Measurements from ENCODE around the gene HYAL1. TPM values are rescaled to one million over a fixed set of nuclear protein-coding genes. Genes with fewer than 3 reads are reported as not detected.
A peak's percentile ranks its signal among the peaks of the same experiment; 100 is the strongest.

The HYAL1 gene
- total RNA-seq, 1 donor from 2014 or later = 1.1 TPM

DNA sequence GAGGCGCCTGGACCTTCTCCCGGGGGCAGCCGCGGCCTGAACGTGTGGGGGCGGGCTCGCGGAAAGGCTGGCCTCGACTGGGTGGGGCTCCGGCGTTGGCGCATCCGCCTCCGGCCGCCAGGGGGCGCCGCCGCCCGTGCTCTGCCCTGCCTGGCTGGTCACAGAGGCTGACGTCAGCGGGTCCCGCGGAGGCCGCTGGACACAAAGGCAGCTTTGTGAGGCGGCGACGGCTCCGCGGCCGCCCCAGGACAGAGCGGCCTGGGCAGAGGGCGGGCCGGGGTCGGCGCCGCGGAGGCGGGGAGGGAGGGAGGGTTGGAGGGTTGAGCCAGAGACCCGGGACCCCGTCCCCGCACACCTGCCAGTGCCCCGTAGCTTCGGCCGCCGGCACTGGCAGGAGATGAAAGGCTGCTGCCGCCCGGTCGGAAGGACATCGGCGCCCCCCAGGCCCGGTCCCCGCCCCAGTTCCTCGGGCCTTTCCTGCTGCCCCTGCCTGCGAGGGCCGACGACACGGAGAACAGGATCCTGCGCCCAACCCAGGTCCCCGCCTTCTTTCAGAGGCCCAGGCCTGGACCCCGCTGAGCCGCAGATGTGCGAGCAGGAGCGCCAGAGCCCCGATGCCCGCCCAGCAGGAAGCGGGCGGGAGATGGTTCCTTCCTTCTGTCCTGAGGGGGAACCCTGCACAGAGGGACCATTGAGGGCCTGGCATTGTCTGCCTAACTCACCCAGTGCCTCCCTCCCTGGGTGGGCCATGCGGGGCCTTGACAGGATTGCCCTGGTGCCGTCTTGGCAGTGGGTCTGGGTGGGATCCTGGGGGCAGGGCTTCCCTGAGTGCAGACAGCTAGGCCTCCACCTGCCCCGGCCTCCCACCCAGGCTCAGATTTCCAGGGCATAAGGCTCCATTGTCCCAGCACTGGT, 43.1 kb downstream of the HYAL1 start:
- DNase-seq = peak; percentile 91

DNA sequence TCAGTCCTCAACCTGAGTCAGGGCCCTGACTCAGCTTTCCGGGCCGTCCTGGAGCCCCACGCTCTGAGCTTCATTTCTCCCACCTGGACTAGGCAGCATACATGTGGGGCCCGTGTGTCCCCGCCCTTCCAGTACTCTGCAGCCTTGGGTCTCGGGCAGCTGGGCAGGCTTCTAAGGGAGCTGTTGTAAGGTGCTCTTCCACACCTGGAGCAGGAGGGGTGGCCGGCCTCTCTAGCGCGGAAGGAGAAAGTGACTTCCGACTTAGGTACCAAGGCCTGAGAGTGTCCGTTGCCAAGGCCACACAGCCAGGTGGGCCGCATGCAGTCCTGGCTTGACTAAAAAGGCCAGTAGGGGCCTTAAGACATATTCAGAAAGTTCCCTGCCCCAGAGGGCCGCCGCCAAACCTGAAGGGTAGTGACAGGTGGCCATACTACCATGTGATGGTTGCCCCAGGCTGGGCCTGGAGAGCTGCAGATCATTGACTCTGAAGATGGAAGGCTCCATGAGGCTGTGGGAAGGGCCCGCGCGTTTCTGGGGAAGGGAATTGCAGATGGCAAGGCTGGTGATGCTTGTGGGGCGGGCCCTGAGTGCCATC, 43.8 kb downstream of the HYAL1 start:
- DNase-seq = no peak

DNA sequence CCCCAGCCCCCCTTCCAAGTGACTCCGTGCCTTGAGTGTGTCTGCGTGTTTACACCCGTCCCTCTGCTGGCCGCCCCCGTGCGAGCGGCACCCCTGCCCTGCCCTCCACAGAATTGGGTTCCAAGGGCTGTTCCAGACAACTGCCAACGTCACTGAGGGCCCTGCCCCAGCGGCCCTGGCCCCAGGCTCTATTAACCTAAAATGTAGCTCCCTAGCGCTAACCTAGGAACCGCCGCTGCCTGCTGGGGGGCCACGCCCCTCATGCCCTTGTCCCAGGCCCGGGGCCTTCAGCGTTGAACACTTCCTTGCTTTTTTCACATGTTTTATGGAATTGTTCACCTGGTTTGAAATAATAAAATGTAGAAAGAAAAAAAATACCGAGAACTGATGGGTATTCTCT, 44.4 kb downstream of the HYAL1 start:
- DNase-seq = no peak

DNA sequence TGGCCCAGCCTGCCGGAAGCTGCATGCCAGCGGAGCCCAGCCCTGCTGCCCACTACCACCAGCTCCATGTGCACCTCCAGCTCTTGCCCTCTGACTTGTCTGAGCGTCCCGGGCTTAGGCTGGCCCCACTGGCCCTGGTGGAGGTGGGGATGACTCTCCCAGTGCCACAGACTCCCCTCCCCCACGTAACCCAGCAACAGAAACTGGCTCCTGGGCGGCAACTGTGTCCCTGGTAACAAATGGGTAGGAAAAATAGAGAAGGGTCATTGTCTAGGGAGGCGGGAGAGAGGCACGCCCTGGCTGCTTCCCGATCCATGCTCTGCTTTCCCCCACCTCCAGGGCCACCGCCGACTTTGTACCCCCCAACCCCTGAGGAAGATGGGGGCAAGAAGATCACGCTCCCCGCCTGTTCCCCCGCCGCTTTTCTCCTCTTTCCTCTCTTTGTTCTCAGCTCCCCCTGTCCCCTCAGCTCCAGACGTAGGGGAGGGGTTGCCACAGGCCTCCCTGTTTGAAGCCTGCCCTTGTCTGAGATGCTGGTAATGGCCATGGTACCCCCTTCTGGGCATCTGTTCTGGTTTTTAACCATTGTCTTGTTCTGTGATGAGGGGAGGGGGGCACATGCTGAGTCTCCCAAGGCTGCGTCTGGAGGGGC, 45.2 kb downstream of the HYAL1 start:
- DNase-seq = no peak

DNA sequence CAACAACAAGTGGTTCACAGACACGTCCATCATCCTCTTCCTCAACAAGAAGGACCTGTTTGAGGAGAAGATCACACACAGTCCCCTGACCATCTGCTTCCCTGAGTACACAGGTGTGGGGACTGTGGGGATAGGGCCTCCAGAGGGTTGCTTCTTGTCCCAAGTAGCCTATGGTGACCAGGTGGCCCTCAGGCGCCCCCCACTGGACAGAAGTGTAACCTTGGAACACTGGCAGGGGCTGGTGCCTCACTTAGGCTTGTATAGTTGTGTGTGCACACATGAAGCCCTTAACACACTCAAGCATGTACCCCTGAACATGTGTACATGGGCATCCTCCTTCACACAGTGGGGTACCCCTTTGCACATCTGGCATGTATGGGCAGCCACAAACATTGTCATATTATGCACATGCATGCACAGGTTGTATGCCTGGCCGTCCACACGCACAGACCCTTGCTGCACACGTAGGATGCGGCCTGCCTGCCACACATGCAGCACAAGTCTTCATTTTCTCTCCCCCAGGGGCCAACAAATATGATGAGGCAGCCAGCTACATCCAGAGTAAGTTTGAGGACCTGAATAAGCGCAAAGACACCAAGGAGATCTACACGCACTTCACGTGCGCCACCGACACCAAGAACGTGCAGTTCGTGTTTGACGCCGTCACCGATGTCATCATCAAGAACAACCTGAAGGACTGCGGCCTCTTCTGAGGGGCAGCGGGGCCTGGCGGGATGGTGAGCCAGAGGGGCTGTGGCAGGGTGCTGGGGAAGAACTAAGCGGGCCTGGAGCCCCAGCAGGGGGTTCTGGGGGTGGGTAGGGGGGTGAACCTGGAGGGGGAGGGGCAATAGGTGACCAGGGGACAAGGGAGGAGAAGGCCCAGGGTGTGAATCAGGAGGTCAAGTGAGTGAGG, 46.1 kb downstream of the HYAL1 start:
- no peak for DNase-seq

DNA sequence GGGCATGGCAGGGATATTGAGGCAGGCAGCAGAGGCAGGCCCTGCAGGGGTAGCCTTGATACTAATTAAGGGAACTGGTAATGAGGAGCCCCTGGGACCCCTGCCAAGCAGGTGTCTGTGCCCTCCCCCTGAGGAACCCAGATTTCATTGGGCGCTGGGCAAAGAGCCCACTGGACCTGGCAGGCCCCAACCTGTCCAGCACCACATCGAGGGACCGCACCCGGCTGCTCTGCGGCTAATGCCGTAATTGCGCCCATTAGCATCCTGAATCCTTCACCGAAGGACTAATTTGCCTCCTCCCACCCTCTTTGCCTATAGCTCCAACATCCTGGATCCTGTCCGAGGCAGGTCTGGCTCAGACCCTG, 48.1 kb downstream of the HYAL1 start:
- DNase-seq = no peak

DNA sequence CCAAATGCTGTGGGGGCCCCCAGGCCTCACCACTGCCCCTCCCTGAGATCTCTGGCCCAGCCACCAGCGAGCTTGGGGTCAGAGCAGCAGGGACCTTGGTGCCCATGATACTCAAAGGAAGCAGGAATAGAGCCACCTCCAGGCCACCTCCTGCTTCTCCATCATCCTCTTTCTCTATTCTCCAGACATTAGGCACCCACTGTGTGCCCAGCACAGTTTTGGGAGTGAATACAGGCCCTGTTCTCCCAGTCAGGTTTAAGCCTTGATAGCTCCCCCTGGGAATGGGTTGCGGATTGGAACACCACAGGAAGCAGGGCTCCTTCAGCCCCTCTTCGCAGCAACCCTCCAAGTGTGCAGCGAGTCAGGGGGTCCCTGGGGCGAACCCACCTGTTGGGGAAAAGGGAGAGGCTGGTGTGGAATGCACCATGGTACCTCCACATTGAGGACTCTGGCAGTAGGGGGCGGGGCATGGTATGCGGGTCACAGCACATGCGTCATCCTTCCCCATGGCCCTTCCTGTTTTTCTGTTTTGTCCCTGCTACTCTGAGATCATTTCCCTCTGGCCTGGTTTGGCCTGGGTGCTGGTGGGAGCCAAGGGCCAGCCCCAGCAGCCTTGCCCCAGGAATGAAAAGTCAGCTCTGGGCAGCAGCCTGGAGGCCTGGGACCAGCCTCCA, 48.7 kb downstream of the HYAL1 start:
- DNase-seq = peak; percentile 22

DNA sequence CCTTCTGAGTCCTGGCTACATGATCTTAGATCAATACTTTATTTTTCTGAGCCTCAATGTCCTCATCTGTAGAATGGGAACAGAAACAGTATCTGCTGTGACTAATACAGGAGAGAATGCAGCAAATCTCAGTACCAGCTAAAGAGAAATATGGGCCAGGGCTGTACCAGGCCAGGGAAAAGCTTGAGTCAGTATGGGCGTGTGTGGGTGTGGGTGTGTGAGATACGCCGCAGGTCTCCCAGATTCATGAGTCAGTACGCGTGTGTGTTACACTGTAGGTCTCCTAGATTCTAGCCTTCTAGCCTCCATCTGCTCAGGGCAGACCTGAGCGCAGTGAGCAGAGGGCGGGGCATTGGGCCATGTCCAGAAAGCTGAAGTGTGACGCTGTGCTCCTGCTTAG, 52.2 kb downstream of the HYAL1 start:
- no peak for DNase-seq

DNA sequence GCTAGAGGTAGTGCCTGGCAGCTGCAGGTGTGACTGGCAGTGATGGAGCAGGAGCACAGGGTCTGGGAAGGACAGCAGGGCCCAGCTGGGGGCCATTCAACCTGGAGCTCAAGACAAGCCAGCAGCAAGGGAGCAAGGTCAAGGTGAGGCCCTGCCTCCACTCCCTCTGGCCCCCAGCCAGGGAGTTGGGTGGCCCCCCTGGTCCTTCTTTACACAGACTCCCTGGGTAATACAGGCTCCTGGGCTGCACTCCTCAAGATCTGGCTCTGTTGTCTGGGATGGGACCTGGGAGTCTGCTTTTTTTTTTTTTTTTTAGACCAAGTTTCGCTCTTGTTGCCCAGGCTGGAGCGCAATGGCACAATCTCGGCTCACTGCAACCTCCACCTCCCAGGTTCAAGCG, 52.9 kb downstream of the HYAL1 start:
- no peak for DNase-seq

Other genes starting within 250 kb of the HYAL1 start
- gene RBM5, start 214.7 kb downstream of the HYAL1 start, total RNA-seq = 247 TPM
- 23.3 TPM for gene SEMA3F, start 148.2 kb downstream of the HYAL1 start, total RNA-seq
- gene GNAT1, start 112.0 kb downstream of the HYAL1 start, total RNA-seq = 0.20 TPM
- 0.79 TPM for gene SLC38A3, start 98.3 kb downstream of the HYAL1 start, total RNA-seq
- 102 TPM for gene GNAI2, start 67.4 kb downstream of the HYAL1 start, total RNA-seq
- gene SEMA3B, start 34.4 kb downstream of the HYAL1 start, total RNA-seq = 21.8 TPM
- gene LSMEM2, start 24.5 kb downstream of the HYAL1 start, total RNA-seq = 2.7 TPM
- gene IFRD2, start 11.1 kb downstream of the HYAL1 start, total RNA-seq = 32.7 TPM
- 2.7 TPM for gene HYAL3, start 4.2 kb downstream of the HYAL1 start, total RNA-seq
- gene NAA80, start 4.2 kb downstream of the HYAL1 start, total RNA-seq = 2.2 TPM
- 28.6 TPM for gene HYAL2, start 19.2 kb upstream of the HYAL1 start, total RNA-seq
- 5.8 TPM for gene TUSC2, start 24.6 kb upstream of the HYAL1 start, total RNA-seq
- gene RASSF1, start 37.3 kb upstream of the HYAL1 start, total RNA-seq = 28.6 TPM
- 0.89 TPM for gene ZMYND10, start 42.2 kb upstream of the HYAL1 start, total RNA-seq
- 13.6 TPM for gene NPRL2, start 47.2 kb upstream of the HYAL1 start, total RNA-seq
- 12.2 TPM for gene CYB561D2, start 47.3 kb upstream of the HYAL1 start, total RNA-seq
- 18.9 TPM for gene TMEM115, start 55.9 kb upstream of the HYAL1 start, total RNA-seq
- 1.4 TPM for gene CACNA2D2, start 200.1 kb upstream of the HYAL1 start, total RNA-seq